Mesenchymal stem cell (in vitro differentiated cells and primary cell): Measurements from ENCODE around the gene ZNF507.

Experiments
- DNase-seq: peaks from one replicate; pipeline ENCODE4 v3.0.0-alpha.2; 2013
- H2AFZ ChIP-seq: one replicate; pipeline ENCODE4 v1.6.1; 2013; ENCODE audit warnings: low read depth, mild to moderate bottlenecking, control low read depth, inconsistent platforms, low read length, moderate library complexity
- H2AK5ac ChIP-seq: 2 replicates; pipeline ENCODE4 v1.6.1; 2013; ENCODE audit warnings: low read length, moderate library complexity, mild to moderate bottlenecking, inconsistent platforms; ENCODE audit not compliant: severe bottlenecking
- H2BK120ac ChIP-seq: one replicate; pipeline ENCODE4 v1.6.1; 2013; ENCODE audit warnings: low read depth, mild to moderate bottlenecking, inconsistent platforms, low read length, moderate library complexity
- H2BK12ac ChIP-seq, 2 experiments: one replicate each; pipeline ENCODE4 v1.6.1; 2013; ENCODE audit warnings: inconsistent platforms in 2 of 2, low read length in 2 of 2, mild to moderate bottlenecking in 2 of 2, moderate library complexity in 2 of 2, control low read depth in 1 of 2
- H2BK15ac ChIP-seq: one replicate; pipeline ENCODE4 v1.6.1; 2013; ENCODE audit warnings: mild to moderate bottlenecking, low read depth, inconsistent platforms; ENCODE audit not compliant: poor library complexity, severe bottlenecking
- H2BK5ac ChIP-seq: 2 replicates; pipeline ENCODE4 v1.6.1; 2013; ENCODE audit warnings: low read depth, mild to moderate bottlenecking, low read length, control low read depth, inconsistent platforms; ENCODE audit not compliant: poor library complexity, severe bottlenecking
- H3K14ac ChIP-seq, 2 experiments: one replicate each; pipeline ENCODE4 v1.6.1; 2013; ENCODE audit warnings: inconsistent platforms in 2 of 2, low read length in 2 of 2, control low read depth in 1 of 2, mild to moderate bottlenecking in 1 of 2, moderate library complexity in 1 of 2
- H3K18ac ChIP-seq, 2 experiments: one replicate each; pipeline ENCODE4 v1.6.1; 2013; ENCODE audit warnings: inconsistent platforms in 2 of 2, low read length in 2 of 2, control low read depth in 1 of 2, low read depth in 1 of 2, mild to moderate bottlenecking in 1 of 2
- H3K23ac ChIP-seq, 2 experiments: one replicate each; pipeline ENCODE4 v1.6.1; 2013; ENCODE audit warnings: inconsistent platforms in 2 of 2, low read length in 2 of 2, mild to moderate bottlenecking in 2 of 2, moderate library complexity in 2 of 2, control low read depth in 1 of 2
- H3K27ac ChIP-seq: 2 replicates; pipeline ENCODE4 v1.5.1; 2013; ENCODE audit warnings: mild to moderate bottlenecking, moderate library complexity, low read length, control low read depth, inconsistent platforms; ENCODE audit not compliant: poor library complexity, severe bottlenecking
- H3K27me3 ChIP-seq, 2 experiments: 2 replicates each; pipeline versions ENCODE4 v1.6.1 to v1.7.0; 2013; ENCODE audit warnings: low read length in 2 of 2, mild to moderate bottlenecking in 2 of 2, moderate library complexity in 2 of 2, control low read depth in 1 of 2, inconsistent platforms in 1 of 2; ENCODE audit not compliant: control insufficient read depth in 1 of 2, insufficient read depth in 1 of 2
- H3K36me3 ChIP-seq, 2 experiments: 2 replicates each; pipeline versions ENCODE4 v1.6.1 to v1.7.0; 2013; ENCODE audit warnings: low read length in 2 of 2, control low read depth in 1 of 2, inconsistent platforms in 1 of 2, low read depth in 1 of 2, mild to moderate bottlenecking in 1 of 2; ENCODE audit not compliant: insufficient read depth in 2 of 2, control insufficient read depth in 1 of 2
- H3K4ac ChIP-seq, 2 experiments: one replicate each; pipeline ENCODE4 v1.6.1; 2013; ENCODE audit warnings: inconsistent platforms in 2 of 2, low read length in 2 of 2, mild to moderate bottlenecking in 2 of 2, moderate library complexity in 2 of 2, control low read depth in 1 of 2, low read depth in 1 of 2
- H3K4me1 ChIP-seq: 2 replicates; pipeline ENCODE4 v1.6.1; 2013; ENCODE audit warnings: low read depth, low read length, control low read depth; ENCODE audit not compliant: control insufficient read depth, insufficient read depth
- H3K4me2 ChIP-seq: 2 replicates; pipeline ENCODE4 v1.6.1; 2013; ENCODE audit warnings: low read length, mild to moderate bottlenecking, inconsistent platforms; ENCODE audit not compliant: poor library complexity, severe bottlenecking
- H3K4me3 ChIP-seq, 2 experiments: 2 replicates each; pipeline versions ENCODE4 v1.5.1 to v1.7.0; 2013; ENCODE audit warnings: low read length in 2 of 2, mild to moderate bottlenecking in 2 of 2, control low read depth in 1 of 2, low read depth in 1 of 2; ENCODE audit not compliant: insufficient read depth in 1 of 2
- H3K79me1 ChIP-seq: replicated peaks from 2 replicates; pipeline ENCODE4 v1.6.1; 2013; ENCODE audit warnings: mild to moderate bottlenecking, control low read depth, low read length, inconsistent platforms; ENCODE audit not compliant: poor library complexity, severe bottlenecking
- H3K9ac ChIP-seq: 2 replicates; pipeline ENCODE4 v1.7.0; 2013; ENCODE audit warnings: mild to moderate bottlenecking, low read length, moderate library complexity
- H3K9me3 ChIP-seq: 2 replicates; pipeline ENCODE4 v1.7.0; 2013; ENCODE audit warnings: mild to moderate bottlenecking, low read length; ENCODE audit not compliant: control insufficient read depth
- H4K8ac ChIP-seq: one replicate; pipeline ENCODE4 v1.6.1; 2013; ENCODE audit warnings: inconsistent platforms, mild to moderate bottlenecking, low read length, moderate library complexity
- H4K91ac ChIP-seq: one replicate; pipeline ENCODE4 v1.6.1; 2013; ENCODE audit warnings: mild to moderate bottlenecking, low read length, inconsistent platforms
- WGBS: methylation state at CpG from one replicate; pipeline ENCODE4 v1.1.7; 2013; ENCODE audit warnings: mixed read lengths; 5-methylcytosine and 5-hydroxymethylcytosine counted together

The ZNF507 gene

GRCh38 chr19:32404933-32405430, 59.6 kb downstream of the ZNF507 start:
- peak overlapping the region; percentile 64 to 97 for H3K4ac ChIP-seq
- H3K18ac ChIP-seq, result peak overlapping the region; percentile 89 to 98
- no peak overlapping the region for H2BK15ac ChIP-seq
- no peaks in the 10 kb centered on the region for H3K27me3 ChIP-seq
- peaks cover 10 to 22% of the 10 kb centered on the region in 2 experiments for H3K36me3 ChIP-seq
- peak overlapping the region; percentile 97 for H4K8ac ChIP-seq
- H2BK12ac ChIP-seq, result no peak overlapping the region
- peak overlapping the region; percentile 84 for H3K27ac ChIP-seq
- peak overlapping the region in 1 of 2 experiments; percentile 27 for H3K23ac ChIP-seq
- H3K14ac ChIP-seq, result peak overlapping the region; percentile 77 to 99
- under 1% methylated on average over 32 of the region's 36 CpGs for WGBS
- peak overlapping the region; percentile 86 to 94 for H3K4me3 ChIP-seq
- peak overlapping the region; percentile 100 for H3K9ac ChIP-seq
- no peak overlapping the region for H2AFZ ChIP-seq
- H2AK5ac ChIP-seq, result peak overlapping the region; percentile 83
- H3K9me3 ChIP-seq, result no peaks in the 10 kb centered on the region
- peaks cover 9% of the 10 kb centered on the region for H3K4me1 ChIP-seq
- peak overlapping the region; percentile 64 for H3K4me2 ChIP-seq
- peaks cover 28% of the 10 kb centered on the region for H3K79me1 ChIP-seq
- DNase-seq, result no peak
- H4K91ac ChIP-seq, result peak overlapping the region; percentile 99
- peak overlapping the region; percentile 92 for H2BK120ac ChIP-seq
- peak overlapping the region; percentile 63 for H2BK5ac ChIP-seq

DNA sequence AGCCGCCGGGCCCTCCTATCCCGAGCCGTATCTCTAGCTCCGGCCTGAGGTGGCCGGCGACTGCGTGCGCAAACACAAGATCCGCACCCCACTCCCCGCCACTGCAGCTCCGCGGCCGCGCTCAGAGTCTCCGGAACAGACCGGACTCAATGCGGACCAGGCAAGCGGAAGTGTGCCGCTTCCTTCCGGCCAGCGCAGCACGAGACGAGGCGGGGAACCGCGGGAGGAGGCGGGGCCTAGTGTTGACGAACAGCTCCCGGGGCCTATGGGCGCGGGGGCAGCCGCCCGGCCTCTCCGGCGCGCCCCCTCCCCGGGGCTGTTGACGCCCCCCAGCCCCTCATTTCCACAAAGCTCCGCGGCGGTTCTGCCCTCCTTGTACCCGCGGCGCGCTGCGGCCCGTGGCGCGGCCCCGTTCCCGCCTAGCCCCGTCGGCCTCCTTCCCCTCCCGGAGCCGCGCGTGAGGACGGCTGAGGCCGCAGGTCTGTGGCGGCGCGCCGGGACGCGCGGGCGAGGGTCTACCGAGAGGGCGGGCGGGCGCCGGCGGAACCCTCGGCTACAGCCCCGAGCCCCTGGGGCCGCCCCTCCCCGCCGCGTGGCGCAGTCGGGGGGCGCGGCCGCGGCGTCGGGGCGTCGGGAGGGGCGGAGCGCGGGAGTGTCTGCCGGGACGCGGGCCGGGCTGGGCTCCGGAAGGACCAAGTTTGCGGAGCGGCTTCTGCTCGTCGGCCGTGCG, 60.2 kb downstream of the ZNF507 start, which contains the start of gene DPY19L3:
Gene DPY19L3, plus strand, starts transcription at position 340 of the 730 bp plus-strand sequence. CDS start 2,484 bp downstream, outside the sequence.
- H2BK5ac ChIP-seq, result peak within 1 kb of the TSS; percentile 63
- peak within 1 kb of the TSS; percentile 97 for H4K8ac ChIP-seq
- peak within 1 kb of the TSS; percentile 100 for H3K9ac ChIP-seq
- H3K4ac ChIP-seq, result peak within 1 kb of the TSS; percentile 87 to 97
- peaks cover 30% of the 10 kb centered on the region for H3K79me1 ChIP-seq
- H3K18ac ChIP-seq, result peak within 1 kb of the TSS; percentile 93 to 98
- under 1% methylated on average over 80 of the region's 104 CpGs for WGBS
- no peaks in the 10 kb centered on the region for H3K27me3 ChIP-seq
- peak within 1 kb of the TSS; percentile 94 for H2AFZ ChIP-seq
- H3K9me3 ChIP-seq, result no peaks in the 10 kb centered on the region
- H3K23ac ChIP-seq, result peak within 1 kb of the TSS in 1 of 2 experiments; percentile 34
- peak; percentile 94 for DNase-seq
- H3K4me2 ChIP-seq, result peak within 1 kb of the TSS; percentile 73
- peak within 1 kb of the TSS; percentile 77 to 99 for H3K14ac ChIP-seq
- peak within 1 kb of the TSS in 1 of 2 experiments; percentile 29 for H2BK12ac ChIP-seq
- peak within 1 kb of the TSS; percentile 84 for H3K27ac ChIP-seq
- peak within 1 kb of the TSS; percentile 15 for H2BK15ac ChIP-seq
- peaks cover 10 to 28% of the 10 kb centered on the region in 2 experiments for H3K36me3 ChIP-seq
- peak within 1 kb of the TSS; percentile 83 for H2AK5ac ChIP-seq
- peak within 1 kb of the TSS; percentile 99 for H4K91ac ChIP-seq
- peak within 1 kb of the TSS; percentile 97 for H2BK120ac ChIP-seq
- peaks cover 9% of the 10 kb centered on the region for H3K4me1 ChIP-seq
- H3K4me3 ChIP-seq, result peak within 1 kb of the TSS; percentile 86 to 94

- Histone ChIP-seq H2AK5ac (no peak overlapping the region), H4K91ac (no peak overlapping the region), H3K18ac (peak overlapping the region; percentile 78 to 81), H2BK12ac (peak overlapping the region in 1 of 2 experiments; percentile 2), H2BK15ac (no peak overlapping the region), H3K9ac (peak overlapping the region; percentile 100), H3K27me3 (no peaks in the 10 kb centered on the region), H3K4ac (peak overlapping the region; percentile 45 to 83), H4K8ac (peak overlapping the region; percentile 70), H2BK5ac (no peak overlapping the region), H3K23ac (no peak overlapping the region), H2BK120ac (no peak overlapping the region), H3K4me2 (peak overlapping the region; percentile 73), H3K14ac (peak overlapping the region in 1 of 2 experiments; percentile 22), H3K4me1 (peaks cover 9% of the 10 kb centered on the region), H3K9me3 (no peaks in the 10 kb centered on the region), H3K4me3 (peak overlapping the region; percentile 86 to 94), H3K27ac (no peak overlapping the region), H3K36me3 (peaks cover 10 to 36% of the 10 kb centered on the region in 2 experiments), H3K79me1 (peaks cover 28% of the 10 kb centered on the region), H2AFZ (no peak overlapping the region)
- WGBS, result 1% methylated on average over 33 of the region's 33 CpGs
- DNase-seq, result peak; percentile 38
Measured at GRCh38 chr19:32406161-32407003, 61.0 kb downstream of the ZNF507 start.
